ENCODE measurements around the gene NFIA. TPM values are rescaled to one million over a fixed set of nuclear protein-coding genes. Genes with fewer than 3 reads are reported as not detected.

Gene NFIA
- total RNA-seq, 1 experiment from 2014 or later: 20.9 TPM

GRCh38 chr1:61247051-61247825, 164.9 kb downstream of the NFIA start:
- BruUV-seq (replicated peaks): no TSS peak
- in situ Hi-C loops (cut with HindIII; ENCODE audit: low pct_unique_long_range_greater_than_20kb, low sequenced_read_pairs) (no loop called here), intact Hi-C loops (cut with micrococcal nuclease; ENCODE audit: unreplicated experiment) (no loop called here)
- no peak overlapping the region for H3K4me3 ChIP-seq (ENCODE audit: low read depth in 2 of 2, low read length in 2 of 2)
- ChIA-PET POLR2A (interaction anchor here (0.5 kb wide), 1 partner anchor 107 kb away, joined by 3 read pairs; no protein-coding TSS in a partner anchor), CTCF (no interaction called here)
- no peak overlapping the region for H3K27ac ChIP-seq (ENCODE audit: low read length)
- ATAC-seq (no peak), DNase-seq (ENCODE audit: low read depth, low spot score) (no peak)
- H3K9me3 ChIP-seq (ENCODE audit: control insufficient read depth, insufficient read depth, low read depth, low read length): no peaks in the 10 kb centered on the region
- no peaks in the 10 kb centered on the region for H3K27me3 ChIP-seq (ENCODE audit: control insufficient read depth, insufficient read depth, low read length)
- no peaks in the 10 kb centered on the region for H3K36me3 ChIP-seq (ENCODE audit: control insufficient read depth, insufficient read depth, low read length)
- peaks cover 8% of the 10 kb centered on the region for H3K4me1 ChIP-seq (ENCODE audit: control insufficient read depth, insufficient read depth, low read length)
- TF ChIP-seq TCF7L2 (IDR thresholded peaks at IDR 0.05; ENCODE audit: low read depth, low read length) (no peak), CTCF (IDR thresholded peaks at IDR 0.05) (no peak), REST (IDR thresholded peaks at IDR 0.05; ENCODE audit: insufficient read depth in 1 of 2, low read depth in 2 of 2, low read length in 1 of 2) (no peak), SIN3A (IDR thresholded peaks at IDR 0.05; ENCODE audit: borderline replicate concordance, insufficient read depth, low read depth, low read length) (no peak), POLR2AphosphoS5 (IDR thresholded peaks at IDR 0.05; ENCODE audit: low read depth, low read length) (no peak)

- in situ Hi-C loops (cut with HindIII; ENCODE audit: low pct_unique_long_range_greater_than_20kb, low sequenced_read_pairs): no loop called here
- ATAC-seq (no peak), DNase-seq (ENCODE audit: low read depth, low spot score) (no peak)
- intact Hi-C loops (cut with micrococcal nuclease; ENCODE audit: unreplicated experiment): no loop called here
- BruUV-seq (replicated peaks): no TSS peak
- Histone ChIP-seq H3K4me3 (ENCODE audit: low read depth in 2 of 2, low read length in 2 of 2) (no peak overlapping the region), H3K27me3 (ENCODE audit: control insufficient read depth, insufficient read depth, low read length) (no peaks in the 10 kb centered on the region), H3K36me3 (ENCODE audit: control insufficient read depth, insufficient read depth, low read length) (no peaks in the 10 kb centered on the region), H3K27ac (ENCODE audit: low read length) (no peak overlapping the region), H3K4me1 (ENCODE audit: control insufficient read depth, insufficient read depth, low read length) (peaks cover 8% of the 10 kb centered on the region), H3K9me3 (ENCODE audit: control insufficient read depth, insufficient read depth, low read depth, low read length) (no peaks in the 10 kb centered on the region)
- TF ChIP-seq REST (IDR thresholded peaks at IDR 0.05; ENCODE audit: insufficient read depth in 1 of 2, low read depth in 2 of 2, low read length in 1 of 2) (no peak), POLR2AphosphoS5 (IDR thresholded peaks at IDR 0.05; ENCODE audit: low read depth, low read length) (no peak), TCF7L2 (IDR thresholded peaks at IDR 0.05; ENCODE audit: low read depth, low read length) (no peak), CTCF (IDR thresholded peaks at IDR 0.05) (no peak), SIN3A (IDR thresholded peaks at IDR 0.05; ENCODE audit: borderline replicate concordance, insufficient read depth, low read depth, low read length) (no peak)
- ChIA-PET POLR2A (no interaction called here), CTCF (no interaction called here)
These were observed 165.8 kb downstream of the NFIA start for GRCh38 chr1:61247881-61248752.

Measured in Panc1 (cell line).